Measurements from ENCODE around the gene CFAP206.

DNA sequence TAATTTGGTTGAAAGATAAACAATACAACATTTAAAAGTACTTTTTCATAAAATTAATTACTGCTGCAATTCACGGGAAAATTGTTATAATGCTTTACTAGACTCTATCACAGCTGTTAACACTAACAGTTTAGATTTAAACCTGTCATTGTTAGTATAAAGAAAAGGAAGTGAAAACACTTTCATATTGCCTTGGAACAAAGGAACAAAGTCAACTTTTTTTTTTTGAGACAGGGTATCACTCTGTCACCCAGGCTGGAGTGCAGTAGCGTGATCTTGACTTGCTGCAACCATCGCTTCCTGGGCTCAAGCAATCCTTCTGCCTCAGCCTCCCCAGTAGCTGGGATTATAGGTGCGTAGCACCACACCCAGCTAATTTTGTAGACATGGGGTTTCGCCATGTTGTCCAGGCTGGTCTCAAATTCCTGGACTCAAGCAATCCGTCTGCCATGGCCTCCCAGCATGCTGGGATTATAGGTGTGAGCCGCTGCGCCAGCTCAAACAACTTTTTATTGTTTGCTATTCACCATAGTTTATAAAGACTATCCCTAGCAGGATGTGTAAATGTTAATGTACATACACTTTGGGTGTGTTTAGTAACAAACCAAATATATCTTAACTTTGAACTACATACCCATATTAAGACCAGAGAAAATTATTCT is 87.1 kb downstream of the CFAP206 start:
- no peak for TF ChIP-seq EZH2phosphoT487 (IDR thresholded peaks at IDR 0.05; ENCODE audit: unreplicated experiment)
- no peak for TF ChIP-seq POLR2AphosphoS5 (IDR thresholded peaks at IDR 0.05; ENCODE audit: low read depth)
- no peak for TF ChIP-seq JUNB (IDR thresholded peaks at IDR 0.05; ENCODE audit: unreplicated experiment)
- no peak for TF ChIP-seq CTCF (conservative IDR thresholded peaks at IDR 0.05; ENCODE audit: low read depth in 2 of 2)
- TF ChIP-seq EZH2 (IDR thresholded peaks at IDR 0.05; ENCODE audit: low read depth, unreplicated experiment): no peak
- no peak for TF ChIP-seq ETS1 (IDR thresholded peaks at IDR 0.05)
- no peak for TF ChIP-seq REST (IDR thresholded peaks at IDR 0.05; ENCODE audit: unreplicated experiment)
- TF ChIP-seq CREB1 (CRISPR knock-in tag; IDR thresholded peaks at IDR 0.05; ENCODE audit: low read depth): no peak
- no peak for TF ChIP-seq ZNF331 (CRISPR knock-in tag; IDR thresholded peaks at IDR 0.05; ENCODE audit: low read depth)
- TF ChIP-seq ZNF114 (CRISPR knock-in tag; IDR thresholded peaks at IDR 0.05): no peak
- TF ChIP-seq NANOG (IDR thresholded peaks at IDR 0.05; ENCODE audit: borderline replicate concordance): no peak
- TF ChIP-seq STAT1 (IDR thresholded peaks at IDR 0.05; ENCODE audit: unreplicated experiment): no peak
